ENCODE measurements around the gene LFNG.

The LFNG gene

GRCh38 chr7:2518737-2519118 is 846 bp upstream of the LFNG start:
- no peak for DNase-seq

GRCh38 chr7:2520131-2520760 is 672 bp downstream of the LFNG start:
- peak; percentile 49 to 51 for DNase-seq

DNA sequence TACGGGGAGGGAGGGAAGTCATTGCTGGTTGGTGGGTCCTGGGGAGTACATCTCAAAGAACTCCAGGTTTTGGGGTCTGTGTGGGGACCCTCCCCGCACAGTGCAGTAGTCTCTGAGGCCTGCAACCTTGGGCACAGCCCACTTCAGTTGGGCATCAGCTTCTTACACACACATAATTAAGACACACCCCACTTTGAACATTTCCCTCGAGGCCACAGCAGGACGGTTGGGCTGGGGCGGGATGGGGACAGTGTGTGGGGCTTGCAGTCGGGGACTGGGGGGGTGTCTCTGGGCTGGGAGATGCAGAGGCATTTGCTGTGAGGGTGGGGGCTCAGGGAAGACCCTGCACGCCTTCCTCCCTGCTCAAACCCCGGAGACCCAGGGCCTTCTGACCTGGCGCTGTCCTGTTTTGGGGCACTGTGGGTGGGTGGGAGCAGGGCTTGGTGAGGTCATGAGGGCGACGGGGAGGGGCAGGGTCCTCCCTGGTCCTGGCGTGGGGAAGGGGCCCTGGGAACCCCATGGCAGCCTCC is 1.3 kb downstream of the LFNG start:
- no peak for DNase-seq

DNA sequence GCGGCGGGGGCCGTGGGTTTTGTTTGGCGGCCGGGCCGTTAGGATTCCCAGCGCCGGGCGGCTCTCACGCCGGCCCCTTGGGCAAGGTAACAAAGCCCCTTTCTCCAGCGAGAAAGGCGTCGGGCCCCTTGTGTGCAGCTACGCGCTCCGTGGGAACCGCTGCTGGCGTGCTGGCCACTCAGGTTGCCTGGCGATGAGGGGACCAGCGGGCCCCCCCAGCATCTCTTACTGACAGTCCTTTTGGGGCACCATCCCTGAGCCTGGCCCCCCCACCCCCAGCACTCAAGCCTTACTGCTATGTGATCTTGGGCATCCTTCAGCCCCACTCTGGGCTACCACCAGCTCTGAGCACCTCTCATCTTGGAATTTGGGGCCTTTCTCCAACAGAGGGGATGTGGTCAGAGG is 1.8 kb downstream of the LFNG start:
- DNase-seq: no peak

DNA sequence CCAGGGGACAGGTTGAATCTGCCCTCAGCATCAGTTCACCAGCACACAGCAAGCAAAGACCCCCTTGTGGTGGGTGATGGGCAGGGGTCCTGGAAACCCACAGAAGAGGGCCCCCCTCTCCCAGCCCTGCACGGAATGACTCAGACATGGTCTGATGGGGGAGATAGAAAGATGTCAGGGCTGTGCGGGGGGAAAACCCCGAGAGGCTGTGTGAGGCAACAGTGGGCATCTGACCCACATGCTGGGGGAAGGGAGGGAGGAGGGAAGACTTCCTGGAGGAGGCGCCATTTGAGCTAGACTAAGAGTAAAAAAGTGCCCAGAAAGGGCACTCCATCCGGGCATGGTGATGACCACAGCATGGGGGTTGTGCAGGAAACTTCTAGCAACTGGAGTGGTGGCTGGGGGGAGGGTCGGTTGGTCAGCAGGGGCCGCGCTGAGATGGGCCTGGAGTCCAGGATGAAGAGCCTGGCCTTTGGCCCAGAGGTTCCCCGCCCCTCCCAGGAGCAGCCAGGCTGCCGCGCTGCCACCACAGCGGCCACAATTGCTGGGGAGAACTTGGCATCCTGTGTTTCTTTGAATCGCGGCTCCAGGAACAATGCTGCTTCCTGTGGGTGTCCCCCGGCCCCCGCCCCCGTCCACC is 2.5 kb downstream of the LFNG start:
- peak; percentile 81 to 83 for DNase-seq

- no peak for DNase-seq
These were observed 3.3 kb downstream of the LFNG start for GRCh38 chr7:2522780-2523433.

GRCh38 chr7:2523461-2523936 is 3.9 kb downstream of the LFNG start:
- no peak for DNase-seq

- peak; percentile 47 for DNase-seq
These were observed 4.6 kb downstream of the LFNG start for GRCh38 chr7:2523941-2524807.

GRCh38 chr7:2524808-2525657 is 5.5 kb downstream of the LFNG start:
- no peak for DNase-seq

GRCh38 chr7:2525658-2526630 is 6.4 kb downstream of the LFNG start:
- DNase-seq: peak; percentile 45 to 52

DNA sequence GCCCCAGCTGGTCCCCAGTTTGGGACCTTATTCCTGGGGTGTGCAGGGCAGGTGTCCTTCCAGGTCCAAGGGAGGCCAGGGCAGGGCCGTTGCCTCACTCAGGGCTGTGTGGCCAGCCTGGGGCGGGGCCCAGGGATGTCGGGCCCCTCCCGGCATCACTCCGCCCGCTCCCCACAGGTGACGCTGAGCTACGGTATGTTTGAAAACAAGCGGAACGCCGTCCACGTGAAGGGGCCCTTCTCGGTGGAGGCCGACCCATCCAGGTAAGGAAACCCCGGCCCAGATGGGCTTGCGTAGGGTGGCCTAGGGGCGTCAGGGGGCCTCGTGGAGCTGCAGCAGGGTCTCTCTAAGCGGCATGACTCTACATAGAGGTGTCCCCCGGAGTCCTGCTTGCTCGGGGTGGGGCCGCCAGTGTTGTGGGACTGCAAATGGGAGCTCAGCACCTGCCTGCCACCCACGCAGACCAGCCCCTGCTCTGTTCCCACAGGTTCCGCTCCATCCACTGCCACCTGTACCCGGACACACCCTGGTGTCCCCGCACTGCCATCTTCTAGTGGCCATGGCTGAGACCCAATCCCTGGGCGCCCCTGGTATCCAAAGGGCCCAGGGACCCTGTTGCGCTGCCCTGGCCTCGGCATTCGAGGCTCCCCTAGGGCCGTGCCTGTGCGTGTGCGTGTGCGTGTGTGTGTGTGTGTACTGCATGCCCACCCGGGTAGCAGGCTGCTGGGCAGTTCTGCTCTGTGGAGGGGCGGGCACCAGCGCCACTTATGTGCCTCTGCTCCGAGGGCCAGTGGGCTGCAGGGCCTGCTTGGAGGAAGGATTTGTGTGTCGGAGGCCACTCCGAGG is 7.3 kb downstream of the LFNG start:
- no peak for DNase-seq

DNA sequence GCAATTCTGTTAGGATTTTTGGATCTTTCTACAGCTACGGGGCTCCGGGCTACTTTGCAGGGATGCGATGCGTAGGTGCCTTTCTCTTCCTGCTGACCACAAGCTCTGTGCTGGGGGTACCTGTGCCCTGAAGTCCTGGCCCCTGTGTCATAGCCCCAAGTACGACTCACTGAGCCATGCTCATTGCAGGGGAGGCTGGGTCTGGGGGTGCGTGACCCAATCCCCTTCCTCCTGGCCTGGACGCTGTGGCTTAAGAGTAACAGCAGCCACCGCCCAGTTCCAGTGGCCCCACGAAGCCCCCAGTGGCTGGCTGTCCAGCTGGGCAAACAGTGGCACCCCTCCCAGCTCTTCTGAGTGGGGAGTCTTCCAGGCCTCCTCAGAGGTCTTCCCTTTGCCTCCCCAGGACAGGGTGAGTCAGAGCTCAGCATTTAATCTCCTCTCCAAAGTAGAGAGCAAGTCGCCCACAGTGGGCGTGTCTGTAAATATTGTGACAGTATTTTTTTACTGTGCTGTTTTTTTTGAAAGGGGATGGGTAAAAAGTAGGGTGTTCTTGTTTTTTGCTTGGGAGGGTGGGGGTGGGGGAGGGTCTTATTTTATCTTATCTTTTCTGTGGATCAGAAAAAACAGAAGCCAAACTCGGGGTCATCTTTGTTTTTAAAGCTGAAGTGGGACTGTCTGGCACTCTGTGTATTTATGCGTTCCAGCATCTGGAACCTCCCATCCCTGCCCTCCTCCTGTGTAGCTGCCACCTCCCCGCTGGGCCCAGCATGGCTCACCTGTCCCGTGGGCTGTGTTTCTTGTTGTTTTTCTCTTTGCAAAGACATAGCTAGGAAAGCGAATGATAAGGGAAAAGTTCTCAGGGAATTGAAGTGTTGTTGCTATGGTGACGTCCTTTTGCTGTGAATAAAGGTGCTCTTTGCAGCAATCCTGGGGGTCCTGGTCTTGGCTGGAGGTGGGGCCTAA is 8.2 kb downstream of the LFNG start:
- peak; percentile 87 to 88 for DNase-seq

DNA sequence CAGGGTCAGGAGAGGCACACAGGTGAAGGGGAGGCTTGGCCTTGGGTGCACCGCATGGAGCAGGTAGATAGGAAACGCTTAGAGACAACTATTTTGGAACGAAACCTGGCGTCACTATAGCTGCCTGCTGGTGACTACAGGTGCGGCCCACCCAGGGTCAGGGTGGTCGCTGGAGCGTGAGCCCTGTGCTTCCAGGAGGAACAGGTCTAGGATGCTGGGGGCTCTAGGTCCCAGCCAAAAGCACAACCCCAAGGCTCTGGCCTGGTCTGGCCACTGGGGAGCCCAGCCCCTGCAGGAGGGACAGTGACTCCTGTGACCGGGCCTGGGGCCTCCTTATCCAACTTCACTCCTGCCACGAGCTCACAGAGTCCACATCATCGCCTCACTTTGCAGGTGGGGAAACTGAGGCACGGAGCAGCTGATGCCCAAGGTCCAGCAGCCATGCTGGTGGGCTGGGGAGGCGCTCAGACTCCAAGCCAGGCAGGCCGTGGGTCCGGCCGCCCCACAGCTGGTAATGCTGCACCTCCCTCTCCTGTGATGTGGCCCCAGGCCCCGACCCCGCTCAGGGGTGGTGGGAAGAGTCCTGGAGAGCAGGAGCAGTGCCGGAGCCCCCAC is 9.0 kb downstream of the LFNG start:
- no peak for DNase-seq

DNA sequence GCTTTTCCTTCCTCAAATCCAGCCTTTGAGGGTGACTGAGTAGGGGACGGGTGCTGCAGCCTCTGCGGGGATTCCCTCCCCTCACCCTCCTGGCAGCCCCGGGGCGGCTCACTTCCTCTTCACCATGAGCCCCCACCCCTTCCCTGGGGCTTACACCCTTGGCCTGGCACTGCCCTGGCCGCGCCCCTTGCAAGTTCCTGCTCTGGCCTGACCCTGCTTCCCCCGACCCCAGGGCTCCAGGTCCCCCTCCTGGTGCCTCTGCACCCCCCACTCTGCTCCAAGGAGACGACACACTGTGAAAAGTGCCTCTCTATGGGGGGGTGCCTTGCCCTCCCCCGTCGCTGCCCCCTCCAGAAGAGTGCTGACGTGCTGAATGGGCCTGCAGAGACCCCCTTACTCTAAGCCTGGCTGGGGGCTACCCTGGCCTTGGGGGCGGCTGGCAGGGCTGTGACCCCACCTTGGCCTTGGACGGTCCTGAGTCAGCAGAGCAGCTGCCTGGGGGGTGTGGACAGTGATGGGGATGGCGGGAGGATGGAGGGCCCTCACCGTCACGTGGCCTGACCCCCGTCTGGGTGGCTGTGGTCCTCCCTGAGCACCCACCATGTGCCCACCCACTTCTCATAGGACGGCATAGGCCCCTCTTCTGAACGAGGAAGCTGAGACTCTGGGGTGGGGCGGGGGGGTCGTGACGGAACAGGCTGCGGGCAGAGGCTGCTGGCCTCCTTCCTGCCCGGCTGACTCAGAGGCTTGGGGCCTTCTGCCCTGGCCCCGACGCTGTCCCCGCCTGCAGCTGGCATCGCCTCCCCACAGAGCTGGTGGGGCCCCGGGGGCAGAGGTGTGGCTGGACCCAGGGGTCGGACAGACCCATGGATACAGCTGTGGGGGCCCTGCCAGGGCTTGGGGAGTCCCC is 9.8 kb downstream of the LFNG start:
- peak; percentile 90 to 95 for DNase-seq

- DNase-seq: peak; percentile 84 to 95
These were observed 10.8 kb downstream of the LFNG start for GRCh38 chr7:2530071-2530987.
